Eye (tissue), 1 donor: ENCODE results near the gene DENND4A.
A peak's percentile ranks its signal among the peaks of the same experiment; 100 is the strongest.

Experiments
- DNase-seq: peaks from one replicate; pipeline ENCODE4 v3.0.0-alpha.2; 2015

DENND4A gene

GRCh38 chr15:65792138-65792987, at the start of gene DENND4A:
DENND4A (minus strand) TSS chr15:65792293; CDS start chr15:65756450, 35,843 bp downstream.
- peak; percentile 99 for DNase-seq

GRCh38 chr15:65841121-65841930, 49.2 kb upstream of the DENND4A start:
- no peak for DNase-seq

GRCh38 chr15:65839985-65840384, 47.9 kb upstream of the DENND4A start:
- DNase-seq = no peak

GRCh38 chr15:65839354-65839901, 47.3 kb upstream of the DENND4A start:
- no peak for DNase-seq

- DNase-seq = no peak
These were observed 45.5 kb upstream of the DENND4A start for GRCh38 chr15:65837301-65838294.

GRCh38 chr15:65836665-65837064, 44.6 kb upstream of the DENND4A start:
- DNase-seq = no peak

DNA sequence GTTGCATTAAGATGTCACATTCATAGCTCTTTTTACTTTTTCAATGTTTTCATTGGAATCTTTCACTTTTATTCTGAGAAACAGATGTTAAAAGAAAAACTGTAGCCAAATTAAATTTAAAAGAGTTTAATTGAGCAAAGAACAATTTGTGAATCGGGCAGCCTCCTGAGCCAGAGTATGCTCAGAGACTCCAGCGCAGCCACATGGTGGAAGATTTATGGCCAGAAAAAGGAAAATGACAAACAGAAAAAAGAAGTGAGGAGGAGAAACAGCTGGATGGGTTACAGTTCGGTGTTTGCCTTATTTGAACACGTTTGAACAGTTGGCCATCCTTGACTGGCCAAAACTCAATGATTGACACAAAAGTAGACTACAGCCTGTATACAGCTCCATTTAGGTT, 43.4 kb upstream of the DENND4A start:
- DNase-seq = no peak

- no peak for DNase-seq
These were observed 42.6 kb upstream of the DENND4A start for GRCh38 chr15:65834603-65835282.

GRCh38 chr15:65833501-65834205, 41.6 kb upstream of the DENND4A start:
- DNase-seq = peak; percentile 57

GRCh38 chr15:65832549-65833364, 40.7 kb upstream of the DENND4A start:
- peak; percentile 94 for DNase-seq

DNA sequence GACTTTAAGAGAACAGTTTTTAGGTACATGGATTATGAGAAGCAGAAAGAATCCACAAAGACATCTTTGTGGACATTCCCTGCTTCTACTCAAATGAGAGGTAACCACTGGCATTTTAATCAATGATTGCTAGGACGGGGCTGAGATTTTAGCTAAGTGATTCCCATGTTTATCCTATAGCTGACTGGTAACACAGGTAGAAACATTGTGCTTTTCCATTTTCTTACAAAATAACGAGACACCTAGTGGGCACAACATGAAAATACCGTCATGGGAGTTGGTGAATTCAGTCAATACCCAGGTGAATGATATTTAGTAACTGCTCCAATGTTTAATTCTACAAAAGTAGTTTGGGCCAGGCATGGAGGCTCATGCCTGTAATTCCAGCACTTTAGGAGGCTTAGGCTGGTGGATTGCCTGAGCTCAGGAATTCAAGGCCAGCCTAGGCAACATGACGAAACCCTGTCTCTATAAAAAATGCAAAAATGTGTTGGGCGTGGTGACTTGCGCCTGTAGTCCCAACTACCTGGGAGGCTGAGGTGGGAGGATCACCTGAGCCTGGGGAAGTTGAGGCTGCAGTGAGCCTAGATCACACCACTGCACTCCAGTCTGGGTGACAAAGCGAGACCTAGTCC, 37.2 kb upstream of the DENND4A start:
- DNase-seq = no peak

DNA sequence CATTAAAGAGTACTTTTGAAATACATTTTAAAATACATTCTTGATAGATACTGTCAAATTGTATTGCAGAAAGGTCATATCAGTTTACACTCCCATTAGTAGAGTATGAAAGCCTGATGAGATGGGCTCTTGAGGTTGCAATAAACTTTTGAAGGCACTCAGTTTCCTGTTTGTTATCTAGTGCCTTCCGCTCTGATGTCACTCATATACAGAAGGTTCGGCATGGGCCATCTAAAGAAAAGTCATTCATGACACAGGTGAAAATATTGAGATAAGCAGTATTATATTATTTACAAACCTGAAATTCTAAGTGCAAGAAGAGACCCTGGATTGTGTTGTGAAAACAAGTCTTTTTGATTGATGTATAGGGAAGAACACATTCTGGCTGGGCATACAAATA, 36.5 kb upstream of the DENND4A start:
- DNase-seq = no peak

DNA sequence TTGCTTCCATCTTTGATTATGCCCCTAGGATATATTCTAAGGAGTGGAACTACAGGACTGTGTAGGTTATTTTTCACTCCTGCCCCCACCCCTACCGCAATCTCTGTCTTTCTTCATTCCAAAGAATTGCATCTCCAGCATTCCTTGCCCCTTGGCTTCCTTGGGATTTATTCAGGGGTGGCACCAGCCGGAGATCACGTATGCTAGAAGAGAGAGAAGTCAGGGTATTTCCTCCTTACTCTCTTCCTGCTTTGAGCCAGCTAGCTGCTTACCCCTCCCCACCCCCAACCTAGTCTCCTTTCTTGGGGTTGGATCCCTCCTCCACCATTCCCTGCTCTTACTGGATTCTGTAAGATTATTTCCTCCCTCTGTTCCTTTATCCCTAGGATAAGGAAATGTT, 35.0 kb upstream of the DENND4A start:
- no peak for DNase-seq

DNA sequence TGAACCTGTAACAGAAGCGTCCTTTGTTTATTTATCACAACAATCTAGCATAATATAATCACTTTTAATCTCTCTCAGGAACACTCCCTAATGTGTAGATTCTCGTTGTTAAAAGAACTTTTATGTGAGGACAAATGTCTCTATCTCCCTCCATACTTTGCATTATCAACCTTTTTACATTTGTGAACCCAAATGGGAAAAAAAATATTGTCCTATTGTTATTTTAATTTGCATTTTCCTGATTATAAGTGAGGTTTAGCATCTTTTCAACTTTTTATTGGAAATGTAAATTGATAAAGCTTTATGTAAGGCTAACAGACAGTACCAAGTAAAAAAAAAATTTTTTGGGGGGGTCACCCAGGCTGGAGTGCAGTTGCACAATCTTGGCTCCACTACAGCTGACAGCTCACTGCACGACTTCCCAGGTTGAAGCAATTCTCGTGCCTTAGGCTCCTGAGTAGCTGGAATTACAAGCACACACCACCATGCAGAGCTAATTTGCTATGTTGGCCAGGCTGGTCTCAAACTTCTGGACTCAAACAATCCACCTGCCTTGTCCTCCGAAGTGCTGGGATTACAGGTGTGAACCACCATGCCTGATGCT, 33.0 kb upstream of the DENND4A start:
- DNase-seq = no peak

DNA sequence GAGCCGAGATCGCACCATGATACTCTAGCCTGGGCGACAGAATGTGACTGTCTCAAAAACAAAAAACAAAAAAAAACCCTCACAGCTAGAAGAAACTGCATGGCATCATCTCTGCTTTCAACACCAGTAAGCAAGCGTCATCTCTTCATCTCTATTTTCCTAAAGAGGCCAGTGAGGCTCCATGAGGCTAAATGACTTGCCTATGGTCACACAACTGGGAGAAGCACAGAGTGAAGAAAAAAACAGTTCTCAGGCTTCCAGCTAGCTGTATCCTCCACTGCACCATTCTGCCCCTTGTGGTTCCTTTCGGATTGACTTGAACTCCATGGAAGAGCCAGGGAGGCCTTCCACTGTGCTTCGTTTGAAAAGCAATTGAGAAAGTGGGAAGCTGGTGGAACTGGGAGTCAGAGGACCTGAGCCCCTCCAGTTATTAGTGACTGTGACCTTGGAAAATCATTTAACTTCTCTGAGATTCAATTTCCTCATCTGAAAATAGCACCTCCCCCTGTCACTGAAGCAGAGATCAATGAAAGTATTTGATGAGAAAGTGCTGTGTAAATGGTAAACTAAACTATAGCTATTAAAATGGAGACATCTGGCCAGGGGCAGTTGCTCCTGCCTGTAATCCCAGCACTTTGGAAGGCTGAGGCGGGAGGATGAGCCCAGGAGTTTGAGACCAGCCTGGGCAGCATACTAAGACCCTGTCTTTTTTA, 32.1 kb upstream of the DENND4A start:
- DNase-seq = peak; percentile 80

- no peak for DNase-seq
These were observed 30.2 kb upstream of the DENND4A start for GRCh38 chr15:65822316-65822715.

DNA sequence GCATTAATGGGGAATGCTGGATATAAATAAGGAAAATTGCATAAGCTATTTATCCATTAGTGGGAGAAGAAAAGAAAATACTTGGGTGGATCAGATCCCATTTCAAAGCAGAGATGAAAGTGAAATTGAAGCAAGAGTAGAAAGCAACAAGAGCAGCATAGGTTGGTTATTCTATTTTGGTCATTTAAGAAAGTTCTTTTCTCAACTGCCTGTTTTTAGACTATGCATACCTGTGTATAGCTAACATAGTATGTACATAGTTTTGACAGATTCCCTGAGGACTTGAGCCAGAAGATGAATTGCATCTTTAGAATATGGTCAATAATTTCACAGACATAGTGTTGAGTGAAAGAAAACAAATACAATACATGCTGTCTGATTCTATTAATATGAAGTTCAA, 29.0 kb upstream of the DENND4A start:
- no peak for DNase-seq

GRCh38 chr15:65819563-65819960, 27.5 kb upstream of the DENND4A start:
- DNase-seq = no peak
